HG02973 (cell line): ENCODE results near the gene IL1RAP.

Experiments
- ATAC-seq: cut with Tn5 transposase; IDR thresholded peaks from one replicate; pipeline ENCODE4 v1.9.1; 2021; ENCODE audit warnings: moderate library complexity; ENCODE audit not compliant: unreplicated experiment

Gene IL1RAP

GRCh38 chr3:190568036-190568435, 54.2 kb downstream of the IL1RAP start:
- no peak for ATAC-seq

GRCh38 chr3:190574473-190574872, 60.6 kb downstream of the IL1RAP start:
- no peak for ATAC-seq

GRCh38 chr3:190575437-190576185, 61.7 kb downstream of the IL1RAP start:
- no peak for ATAC-seq

- ATAC-seq: no peak
Measured at GRCh38 chr3:190577225-190577624, 63.3 kb downstream of the IL1RAP start.

GRCh38 chr3:190579514-190580137, 65.7 kb downstream of the IL1RAP start:
- ATAC-seq: no peak

GRCh38 chr3:190580417-190580816, 66.5 kb downstream of the IL1RAP start:
- ATAC-seq: no peak

GRCh38 chr3:190581041-190581541, 67.2 kb downstream of the IL1RAP start:
- no peak for ATAC-seq

- no peak for ATAC-seq
Measured at GRCh38 chr3:190582667-190583066, 68.8 kb downstream of the IL1RAP start.

GRCh38 chr3:190585805-190586630, 72.1 kb downstream of the IL1RAP start:
- peak; percentile 9 for ATAC-seq

- ATAC-seq: peak; percentile 69
Measured at GRCh38 chr3:190586631-190587011, 72.7 kb downstream of the IL1RAP start.

GRCh38 chr3:190588570-190588969, 74.7 kb downstream of the IL1RAP start:
- ATAC-seq: no peak

GRCh38 chr3:190589326-190589725, 75.4 kb downstream of the IL1RAP start:
- no peak for ATAC-seq

- no peak for ATAC-seq
Measured at GRCh38 chr3:190591080-190591479, 77.2 kb downstream of the IL1RAP start.

- ATAC-seq: no peak
Measured at GRCh38 chr3:190593075-190593474, 79.2 kb downstream of the IL1RAP start.

GRCh38 chr3:190594171-190594570, 80.3 kb downstream of the IL1RAP start:
- no peak for ATAC-seq

GRCh38 chr3:190595179-190595795, 81.4 kb downstream of the IL1RAP start:
- ATAC-seq: no peak

GRCh38 chr3:190595807-190596206, 81.9 kb downstream of the IL1RAP start:
- ATAC-seq: no peak

GRCh38 chr3:190596349-190597285, 82.7 kb downstream of the IL1RAP start:
- no peak for ATAC-seq

GRCh38 chr3:190597291-190597690, 83.4 kb downstream of the IL1RAP start:
- ATAC-seq: no peak

- no peak for ATAC-seq
Measured at GRCh38 chr3:190601622-190602021, 87.7 kb downstream of the IL1RAP start.
